ENCODE measurements around the gene QTRT2.

GRCh38 chr3:114034787-114035545 lies 21.6 kb upstream of the QTRT2 start:
- no peak for TF ChIP-seq CTCF (IDR thresholded peaks at IDR 0.05)
- TF ChIP-seq REST (IDR thresholded peaks at IDR 0.05; ENCODE audit: insufficient read depth in 1 of 2, low read depth in 2 of 2, low read length in 1 of 2) = no peak
- TF ChIP-seq TCF7L2 (IDR thresholded peaks at IDR 0.05; ENCODE audit: low read depth, low read length) = no peak

Measured in Panc1 (cell line).